Measurements from ENCODE around the gene CAPN10. TPM values are rescaled to one million over a fixed set of nuclear protein-coding genes. Genes with fewer than 3 reads are reported as not detected.

Gene CAPN10
- total RNA-seq, 1 donor from 2014 or later, result 67.2 TPM

DNA sequence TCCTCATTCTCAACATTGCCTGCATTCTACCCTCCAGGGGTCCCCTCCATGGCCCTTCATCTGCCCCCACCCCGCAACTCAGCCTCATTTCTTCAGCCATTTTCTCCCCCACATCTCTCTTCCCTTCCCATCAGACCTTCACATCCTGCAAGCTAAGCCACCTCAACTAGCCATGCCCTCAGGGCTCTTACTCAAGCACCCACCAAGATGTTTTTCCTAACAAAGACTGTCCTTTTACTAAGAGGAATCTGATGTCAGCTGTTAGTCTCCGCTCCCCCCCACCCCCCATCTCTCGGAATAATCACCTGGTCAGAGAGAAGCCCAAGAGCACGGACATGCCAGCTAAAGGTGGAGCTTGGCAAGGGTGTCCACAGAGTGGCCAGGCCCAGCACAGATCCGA lies 4.7 kb upstream of the CAPN10 start:
- Mint-ChIP-seq H3K4me3 (ENCODE audit: low read depth) (no peak overlapping the region), H3K4me1 (ENCODE audit: low read depth) (peaks cover 11% of the 10 kb centered on the region), H3K27ac (no peak overlapping the region), H3K27me3 (no peaks in the 10 kb centered on the region), H3K9me3 (ENCODE audit: low read depth) (no peaks in the 10 kb centered on the region), H3K36me3 (ENCODE audit: insufficient read depth) (peaks cover 7% of the 10 kb centered on the region)
- TF ChIP-seq, protein P1, sequence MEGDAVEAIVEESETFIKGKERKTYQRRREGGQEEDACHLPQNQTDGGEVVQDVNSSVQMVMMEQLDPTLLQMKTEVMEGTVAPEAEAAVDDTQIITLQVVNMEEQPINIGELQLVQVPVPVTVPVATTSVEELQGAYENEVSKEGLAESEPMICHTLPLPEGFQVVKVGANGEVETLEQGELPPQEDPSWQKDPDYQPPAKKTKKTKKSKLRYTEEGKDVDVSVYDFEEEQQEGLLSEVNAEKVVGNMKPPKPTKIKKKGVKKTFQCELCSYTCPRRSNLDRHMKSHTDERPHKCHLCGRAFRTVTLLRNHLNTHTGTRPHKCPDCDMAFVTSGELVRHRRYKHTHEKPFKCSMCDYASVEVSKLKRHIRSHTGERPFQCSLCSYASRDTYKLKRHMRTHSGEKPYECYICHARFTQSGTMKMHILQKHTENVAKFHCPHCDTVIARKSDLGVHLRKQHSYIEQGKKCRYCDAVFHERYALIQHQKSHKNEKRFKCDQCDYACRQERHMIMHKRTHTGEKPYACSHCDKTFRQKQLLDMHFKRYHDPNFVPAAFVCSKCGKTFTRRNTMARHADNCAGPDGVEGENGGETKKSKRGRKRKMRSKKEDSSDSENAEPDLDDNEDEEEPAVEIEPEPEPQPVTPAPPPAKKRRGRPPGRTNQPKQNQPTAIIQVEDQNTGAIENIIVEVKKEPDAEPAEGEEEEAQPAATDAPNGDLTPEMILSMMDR (IDR thresholded peaks at IDR 0.05; ENCODE audit: unreplicated experiment), result no peak
- no peak for DNase-seq (ENCODE audit: low spot score, unreplicated experiment)

DNA sequence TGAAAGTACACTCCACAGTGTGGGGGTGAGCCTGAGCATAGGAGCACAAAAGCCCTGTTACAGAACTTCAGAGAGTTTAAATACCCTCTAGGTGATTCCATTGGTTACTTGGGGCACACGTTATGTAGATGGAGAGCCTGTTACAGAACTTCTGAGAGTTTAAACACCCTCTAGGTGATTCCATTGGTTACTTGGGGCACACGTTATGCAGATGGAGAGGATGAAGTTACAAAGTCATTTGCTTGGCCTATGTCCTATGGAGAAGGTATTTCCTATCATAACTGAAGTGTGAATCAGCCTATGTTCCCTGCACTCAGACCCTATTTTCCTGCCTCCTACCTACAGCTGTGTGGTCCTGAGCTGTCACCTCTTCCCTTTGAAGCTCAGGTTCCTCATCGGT lies 3.8 kb upstream of the CAPN10 start:
- Mint-ChIP-seq H3K9me3 (ENCODE audit: low read depth) (no peaks in the 10 kb centered on the region), H3K36me3 (ENCODE audit: insufficient read depth) (peaks cover 7% of the 10 kb centered on the region), H3K27ac (no peak overlapping the region), H3K27me3 (no peaks in the 10 kb centered on the region), H3K4me3 (ENCODE audit: low read depth) (no peak overlapping the region), H3K4me1 (ENCODE audit: low read depth) (peaks cover 18% of the 10 kb centered on the region)
- DNase-seq (ENCODE audit: low spot score, unreplicated experiment), result no peak
- TF ChIP-seq, protein P1 (IDR thresholded peaks at IDR 0.05; ENCODE audit: unreplicated experiment), result no peak

DNA sequence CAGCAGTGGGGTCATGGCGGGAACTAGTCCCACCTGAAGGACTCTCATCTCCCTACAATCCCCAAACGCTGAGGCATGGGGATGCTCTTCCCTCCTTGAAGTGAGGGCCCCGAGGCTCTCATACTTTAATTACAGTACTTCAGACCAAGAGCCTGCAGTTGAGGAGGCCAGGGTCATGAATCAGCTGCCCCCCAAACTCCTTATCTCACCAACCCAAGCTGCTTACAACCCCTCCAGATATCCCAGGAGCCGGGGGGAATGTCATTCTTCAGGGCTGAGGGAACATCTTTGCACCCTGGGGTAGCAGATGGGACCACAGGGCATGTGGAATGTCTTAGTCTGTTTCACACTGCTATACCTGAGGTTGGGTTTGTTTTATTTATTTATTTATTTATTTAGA lies 2.8 kb upstream of the CAPN10 start:
- DNase-seq (ENCODE audit: low spot score, unreplicated experiment), result no peak
- H3K27ac Mint-ChIP-seq, result no peak overlapping the region
- no peak overlapping the region for H3K4me3 Mint-ChIP-seq (ENCODE audit: low read depth)
- peaks cover 26% of the 10 kb centered on the region for H3K4me1 Mint-ChIP-seq (ENCODE audit: low read depth)
- H3K27me3 Mint-ChIP-seq, result no peaks in the 10 kb centered on the region
- TF ChIP-seq, protein P1 (IDR thresholded peaks at IDR 0.05; ENCODE audit: unreplicated experiment), result no peak
- H3K36me3 Mint-ChIP-seq (ENCODE audit: insufficient read depth), result peaks cover 7% of the 10 kb centered on the region
- no peaks in the 10 kb centered on the region for H3K9me3 Mint-ChIP-seq (ENCODE audit: low read depth)

DNA sequence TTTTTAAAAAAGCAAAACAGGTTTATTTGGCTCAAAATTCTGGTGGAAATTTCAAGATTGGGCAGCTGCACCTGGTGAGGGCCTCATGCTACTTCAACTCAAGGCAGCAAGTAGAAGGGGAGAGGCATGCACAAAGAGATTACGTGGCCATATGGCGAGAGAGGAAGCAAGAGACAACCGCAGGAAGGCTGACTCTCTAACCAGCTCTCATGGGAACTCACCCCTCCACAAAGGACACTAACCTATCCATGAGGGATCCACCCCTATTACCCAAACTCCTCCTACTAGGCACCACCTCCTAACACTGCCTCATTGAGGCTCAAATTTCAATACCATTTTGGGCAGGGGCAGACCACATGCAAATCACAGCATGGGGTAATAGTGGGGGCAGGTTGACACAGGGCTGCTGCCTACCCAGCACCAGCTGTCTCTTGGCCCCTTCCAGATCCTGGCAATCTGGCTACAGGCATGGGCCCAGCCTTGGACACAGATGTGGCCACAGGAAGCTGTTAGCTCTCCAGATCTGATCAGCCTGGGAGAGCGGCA lies 2.0 kb upstream of the CAPN10 start:
- Mint-ChIP-seq H3K4me3 (ENCODE audit: low read depth) (peak overlapping the region; percentile 93), H3K9me3 (ENCODE audit: low read depth) (no peaks in the 10 kb centered on the region), H3K27me3 (no peaks in the 10 kb centered on the region), H3K27ac (peak overlapping the region; percentile 29), H3K36me3 (ENCODE audit: insufficient read depth) (peaks cover 7% of the 10 kb centered on the region), H3K4me1 (ENCODE audit: low read depth) (peaks cover 26% of the 10 kb centered on the region)
- no peak for DNase-seq (ENCODE audit: low spot score, unreplicated experiment)
- TF ChIP-seq, protein P1 (IDR thresholded peaks at IDR 0.05; ENCODE audit: unreplicated experiment), result no peak

DNA sequence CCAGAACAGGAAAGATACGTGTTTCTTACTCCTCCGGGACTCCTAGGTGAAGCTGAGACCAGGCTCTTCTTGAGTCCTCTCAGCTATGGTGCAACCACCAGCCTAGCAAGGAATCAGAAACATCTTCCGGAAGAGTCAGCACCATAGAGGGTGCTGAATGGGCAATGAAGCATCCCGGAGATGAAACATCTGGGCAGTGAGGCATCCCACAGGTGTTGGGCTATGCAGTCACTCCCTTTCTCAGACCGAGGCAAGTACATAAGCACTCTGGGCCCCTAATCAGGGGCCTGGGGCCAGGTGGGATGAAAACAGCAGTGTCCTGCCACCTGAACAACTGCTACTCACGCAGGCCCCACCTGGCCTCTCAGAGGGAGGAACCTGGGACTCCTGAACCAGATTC lies 1.4 kb upstream of the CAPN10 start:
- Mint-ChIP-seq H3K4me1 (ENCODE audit: low read depth) (peaks cover 24% of the 10 kb centered on the region), H3K27me3 (no peaks in the 10 kb centered on the region), H3K27ac (peak overlapping the region; percentile 29), H3K9me3 (ENCODE audit: low read depth) (no peaks in the 10 kb centered on the region), H3K4me3 (ENCODE audit: low read depth) (peak overlapping the region; percentile 93), H3K36me3 (ENCODE audit: insufficient read depth) (peaks cover 7% of the 10 kb centered on the region)
- no peak for DNase-seq (ENCODE audit: low spot score, unreplicated experiment)
- TF ChIP-seq, protein P1 (IDR thresholded peaks at IDR 0.05; ENCODE audit: unreplicated experiment), result no peak
